IPS-18c (cell line): ENCODE results near the gene JHY.

Experiments used
- H3K4me3 ChIP-seq: 2 replicates; pipeline ENCODE4 v1.7.0; 2013; ENCODE audit warnings: low read depth, mild to moderate bottlenecking, low read length, moderate library complexity; ENCODE audit not compliant: insufficient read depth
- H3K9me3 ChIP-seq: one replicate; pipeline ENCODE4 v1.6.1; 2013; ENCODE audit warnings: mild to moderate bottlenecking, low read length, moderate library complexity; ENCODE audit not compliant: control insufficient read depth, insufficient read depth

JHY gene

GRCh38 chr11:122979103-122979814 is 96.7 kb downstream of the JHY start:
- Histone ChIP-seq H3K9me3 (peaks cover 2% of the 10 kb centered on the region), H3K4me3 (peak overlapping the region; percentile 29)

GRCh38 chr11:122979815-122980595 is 97.4 kb downstream of the JHY start:
- peaks cover 2% of the 10 kb centered on the region for H3K9me3 ChIP-seq
- peak overlapping the region; percentile 29 for H3K4me3 ChIP-seq

GRCh38 chr11:122981388-122982264 is 99.1 kb downstream of the JHY start, which contains the start of gene BSX:
Gene BSX, minus strand, starts transcription at chr11:122981834. Its CDS starts 163 bp downstream, at chr11:122981671.
- Histone ChIP-seq H3K4me3 (peak within 1 kb of the TSS; percentile 20; the same call in 1 of the 2 replicates), H3K9me3 (peaks cover 2% of the 10 kb centered on the region)

- H3K9me3 ChIP-seq = peaks cover 2% of the 10 kb centered on the region
- H3K4me3 ChIP-seq = peak overlapping the region; percentile 69
Observed at GRCh38 chr11:122983438-122984185, 101.1 kb downstream of the JHY start.

GRCh38 chr11:122984186-122985011 is 101.8 kb downstream of the JHY start:
- peak overlapping the region; percentile 69 for H3K4me3 ChIP-seq

GRCh38 chr11:122995526-122995925 is 113.0 kb downstream of the JHY start:
- Histone ChIP-seq H3K4me3 (no peak overlapping the region), H3K9me3 (no peaks in the 10 kb centered on the region)

More at GRCh38 chr11:122984186-122985011, 101.8 kb downstream of the JHY start:
- no peaks in the 10 kb centered on the region for H3K9me3 ChIP-seq

GRCh38 chr11:122998727-122999366 is 116.3 kb downstream of the JHY start:
- H3K4me3 ChIP-seq = no peak overlapping the region
- no peaks in the 10 kb centered on the region for H3K9me3 ChIP-seq

- H3K4me3 ChIP-seq = no peak overlapping the region
- no peaks in the 10 kb centered on the region for H3K9me3 ChIP-seq
Observed at GRCh38 chr11:123000721-123001120, 118.2 kb downstream of the JHY start.

GRCh38 chr11:123006860-123007542 is 124.4 kb downstream of the JHY start:
- Histone ChIP-seq H3K9me3 (no peaks in the 10 kb centered on the region), H3K4me3 (no peak overlapping the region)
